ENCODE measurements around the gene ATXN1.

DNA sequence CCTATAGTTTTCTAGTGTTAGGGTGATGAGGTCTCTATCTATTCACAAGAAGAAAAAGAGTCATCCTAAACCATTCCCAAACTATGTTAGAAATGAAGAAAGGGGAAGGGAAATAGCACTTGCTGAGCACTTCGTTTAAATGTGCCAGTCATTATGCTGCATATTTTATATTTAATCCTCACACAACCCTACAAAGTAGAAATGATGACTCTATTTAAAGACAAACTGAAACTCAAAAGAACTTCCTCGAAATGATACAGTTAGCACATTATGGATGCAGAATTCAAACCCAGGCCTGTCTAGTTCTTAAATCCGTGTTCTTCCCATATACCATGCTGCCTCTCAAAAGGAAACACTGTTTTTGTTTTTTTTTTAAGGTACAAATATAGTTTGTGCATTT, 348.3 kb downstream of the ATXN1 start:
- TF ChIP-seq POLR2A (IDR thresholded peaks at IDR 0.05; ENCODE audit: low read depth) (no peak), POLR2AphosphoS5 (IDR thresholded peaks at IDR 0.05) (no peak), EP300 (IDR thresholded peaks at IDR 0.05) (no peak)
- TF ChIP-seq, protein P1, sequence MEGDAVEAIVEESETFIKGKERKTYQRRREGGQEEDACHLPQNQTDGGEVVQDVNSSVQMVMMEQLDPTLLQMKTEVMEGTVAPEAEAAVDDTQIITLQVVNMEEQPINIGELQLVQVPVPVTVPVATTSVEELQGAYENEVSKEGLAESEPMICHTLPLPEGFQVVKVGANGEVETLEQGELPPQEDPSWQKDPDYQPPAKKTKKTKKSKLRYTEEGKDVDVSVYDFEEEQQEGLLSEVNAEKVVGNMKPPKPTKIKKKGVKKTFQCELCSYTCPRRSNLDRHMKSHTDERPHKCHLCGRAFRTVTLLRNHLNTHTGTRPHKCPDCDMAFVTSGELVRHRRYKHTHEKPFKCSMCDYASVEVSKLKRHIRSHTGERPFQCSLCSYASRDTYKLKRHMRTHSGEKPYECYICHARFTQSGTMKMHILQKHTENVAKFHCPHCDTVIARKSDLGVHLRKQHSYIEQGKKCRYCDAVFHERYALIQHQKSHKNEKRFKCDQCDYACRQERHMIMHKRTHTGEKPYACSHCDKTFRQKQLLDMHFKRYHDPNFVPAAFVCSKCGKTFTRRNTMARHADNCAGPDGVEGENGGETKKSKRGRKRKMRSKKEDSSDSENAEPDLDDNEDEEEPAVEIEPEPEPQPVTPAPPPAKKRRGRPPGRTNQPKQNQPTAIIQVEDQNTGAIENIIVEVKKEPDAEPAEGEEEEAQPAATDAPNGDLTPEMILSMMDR (IDR thresholded peaks at IDR 0.05) = no peak
